WTC11 (cell line): Measurements from ENCODE around the gene GALNT5. TPM values are rescaled to one million over a fixed set of nuclear protein-coding genes. Genes with fewer than 3 reads are reported as not detected.
"Not testable (repeated sequence)": the region's sequence is repeated elsewhere in the genome, so short reads cannot be mapped to it uniquely, and the experiment has no call there.

Experiments
- ATAC-seq: fragments of 200-7000 bp; cut with Tn5 transposase; 2 replicates; pipeline ENCODE4 v1.10.0; 2021; ENCODE audit warnings: mild to moderate bottlenecking, moderate library complexity
- CTCF ChIA-PET: fragments of 300-600 bp; sonication (Branson Sonifier 250); formaldehyde crosslinking; loops from one replicate; lab custom pipeline; 2021; ENCODE audit warnings: antibody characterized with exemption; lab: Charles Lee
- POLR2A ChIA-PET: fragments of 350-600 bp; sonication (Branson Sonifier 250); formaldehyde crosslinking; loops from one replicate; lab custom pipeline; 2021; ENCODE audit warnings: antibody characterized with exemption; lab: Charles Lee
- DNase-seq: peaks from one replicate; pipeline ENCODE4 v3.0.0; 2021; ENCODE audit warnings: low spot score
- H3K27ac Mint-ChIP-seq: 2 replicates; pipeline ENCODE4 v1.8.0; 2021; ENCODE audit warnings: mixed read lengths
- H3K27me3 Mint-ChIP-seq: 2 replicates; pipeline ENCODE4 v1.8.0; 2021; ENCODE audit warnings: low read depth, mild to moderate bottlenecking, moderate library complexity, mixed read lengths
- H3K36me3 Mint-ChIP-seq: 2 replicates; pipeline ENCODE4 v1.8.0; 2021; ENCODE audit warnings: mixed read lengths
- H3K4me1 Mint-ChIP-seq: 2 replicates; pipeline ENCODE4 v1.8.0; 2022; ENCODE audit warnings: mixed read lengths
- H3K4me3 Mint-ChIP-seq: 2 replicates; pipeline ENCODE4 v1.8.0; 2021; ENCODE audit warnings: mild to moderate bottlenecking, moderate library complexity, mixed read lengths
- H3K9me3 Mint-ChIP-seq: 2 replicates; pipeline ENCODE4 v1.8.0; 2021; ENCODE audit warnings: mixed read lengths
- ATF1 ChIP-seq: sonication (generic); formaldehyde crosslinking; IDR thresholded peaks from 2 replicates; pipeline ENCODE4 v1.8.1; 2023; ENCODE audit warnings: mild to moderate bottlenecking, moderate library complexity, missing genetic modification reagents
- CTCF ChIP-seq: fragments of 200-600 bp; IDR thresholded peaks from 2 replicates; pipeline ENCODE4 v1.8.0; 2022; ENCODE audit warnings: antibody characterized with exemption
- ELF4 ChIP-seq: sonication (generic); formaldehyde crosslinking; IDR thresholded peaks from 2 replicates; pipeline ENCODE4 v1.8.1; 2022; ENCODE audit warnings: low read depth, mild to moderate bottlenecking, moderate library complexity, missing genetic modification reagents
- JUN ChIP-seq: sonication (generic); formaldehyde crosslinking; IDR thresholded peaks from 2 replicates; pipeline ENCODE4 v1.8.0; 2023; ENCODE audit warnings: mild to moderate bottlenecking, missing genetic modification reagents
- MXD4 ChIP-seq: fragments of 250-450 bp; sonication (Bioruptor Pico); IDR thresholded peaks from 2 replicates; pipeline ENCODE4 v1.8.0; 2021; ENCODE audit warnings: mild to moderate bottlenecking, moderate library complexity, borderline replicate concordance
- MYBL2 ChIP-seq: sonication (generic); formaldehyde crosslinking; IDR thresholded peaks from 2 replicates; pipeline ENCODE4 v1.8.1; 2023; ENCODE audit warnings: mild to moderate bottlenecking, moderate library complexity, missing genetic modification reagents
- PRRX2 ChIP-seq: fragments of 250-450 bp; sonication (Bioruptor Pico); IDR thresholded peaks from 2 replicates; pipeline ENCODE4 v1.8.0; 2021; ENCODE audit warnings: mild to moderate bottlenecking
- SOX15 ChIP-seq: fragments of 250-450 bp; sonication (Bioruptor Pico); IDR thresholded peaks from 2 replicates; pipeline ENCODE4 v1.9.0; 2021; ENCODE audit warnings: mild to moderate bottlenecking
- TEAD1 ChIP-seq: sonication (generic); formaldehyde crosslinking; IDR thresholded peaks from 2 replicates; pipeline ENCODE4 v1.8.0; 2022; ENCODE audit warnings: mild to moderate bottlenecking, missing genetic modification reagents
- TP53 ChIP-seq: sonication (generic); formaldehyde crosslinking; IDR thresholded peaks from 2 replicates; pipeline ENCODE4 v1.8.1; 2023; ENCODE audit warnings: mild to moderate bottlenecking, missing genetic modification reagents
- ZMAT4 ChIP-seq: fragments of 250-450 bp; sonication (Bioruptor Pico); IDR thresholded peaks from 2 replicates; pipeline ENCODE4 v1.9.0; 2021; ENCODE audit warnings: mild to moderate bottlenecking
- ZNF219 ChIP-seq: sonication (generic); formaldehyde crosslinking; IDR thresholded peaks from 2 replicates; pipeline ENCODE4 v1.8.0; 2023; ENCODE audit warnings: missing genetic modification reagents, mild to moderate bottlenecking, borderline replicate concordance
- total RNA-seq: library from RNA; stranded (reverse); gene quantifications from 3 replicates; pipeline ENCODE4 v1.2.3, GENCODE V29; 2021
- TF ChIP-seq, protein P1 (sequence below): sonication (generic); formaldehyde crosslinking; IDR thresholded peaks from 2 replicates; pipeline ENCODE4 v1.8.0; 2022; ENCODE audit warnings: mild to moderate bottlenecking, missing genetic modification reagents
- TF ChIP-seq, protein P2 (sequence below): sonication (generic); formaldehyde crosslinking; IDR thresholded peaks from 2 replicates; pipeline ENCODE4 v1.8.0; 2022; ENCODE audit warnings: mild to moderate bottlenecking, missing genetic modification reagents
- TF ChIP-seq, protein P3 (sequence below): sonication (generic); formaldehyde crosslinking; IDR thresholded peaks from 2 replicates; pipeline ENCODE4 v1.8.1; 2023; ENCODE audit warnings: mild to moderate bottlenecking, missing genetic modification reagents
- TF ChIP-seq, protein P4 (sequence below): sonication (generic); formaldehyde crosslinking; IDR thresholded peaks from 2 replicates; pipeline ENCODE4 v1.8.1; 2022; ENCODE audit warnings: missing genetic modification reagents, borderline replicate concordance
- TF ChIP-seq, protein P5 (sequence below): sonication (generic); formaldehyde crosslinking; conservative IDR thresholded peaks from 2 replicates; pipeline ENCODE4 v1.8.1; 2022; ENCODE audit warnings: mild to moderate bottlenecking, missing genetic modification reagents

The GALNT5 gene
- total RNA-seq, 1 experiment from 2014 or later: 0.17 TPM

DNA sequence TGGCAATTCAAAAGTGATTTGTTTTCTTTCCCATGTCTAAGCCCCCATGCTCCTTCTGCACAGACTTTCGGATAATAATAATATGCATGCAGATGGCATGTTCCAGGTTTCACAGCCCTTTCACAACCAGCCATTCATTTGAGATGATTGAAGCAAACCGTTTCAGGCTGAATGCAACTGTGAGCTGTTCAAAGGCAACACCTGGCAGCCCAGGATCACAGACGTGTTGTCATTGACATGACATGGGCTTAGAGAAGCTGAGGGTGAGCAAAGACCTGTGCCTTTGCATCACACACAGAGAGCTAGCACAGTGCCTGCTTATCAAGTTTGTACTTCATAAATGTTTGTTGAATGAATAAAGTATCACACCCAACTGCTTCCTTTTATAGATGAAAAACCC is 80.5 kb downstream of the GALNT5 start (continued):
- no peak for TF ChIP-seq ZMAT4 (CRISPR knock-in tag)
- TF ChIP-seq, protein P1, sequence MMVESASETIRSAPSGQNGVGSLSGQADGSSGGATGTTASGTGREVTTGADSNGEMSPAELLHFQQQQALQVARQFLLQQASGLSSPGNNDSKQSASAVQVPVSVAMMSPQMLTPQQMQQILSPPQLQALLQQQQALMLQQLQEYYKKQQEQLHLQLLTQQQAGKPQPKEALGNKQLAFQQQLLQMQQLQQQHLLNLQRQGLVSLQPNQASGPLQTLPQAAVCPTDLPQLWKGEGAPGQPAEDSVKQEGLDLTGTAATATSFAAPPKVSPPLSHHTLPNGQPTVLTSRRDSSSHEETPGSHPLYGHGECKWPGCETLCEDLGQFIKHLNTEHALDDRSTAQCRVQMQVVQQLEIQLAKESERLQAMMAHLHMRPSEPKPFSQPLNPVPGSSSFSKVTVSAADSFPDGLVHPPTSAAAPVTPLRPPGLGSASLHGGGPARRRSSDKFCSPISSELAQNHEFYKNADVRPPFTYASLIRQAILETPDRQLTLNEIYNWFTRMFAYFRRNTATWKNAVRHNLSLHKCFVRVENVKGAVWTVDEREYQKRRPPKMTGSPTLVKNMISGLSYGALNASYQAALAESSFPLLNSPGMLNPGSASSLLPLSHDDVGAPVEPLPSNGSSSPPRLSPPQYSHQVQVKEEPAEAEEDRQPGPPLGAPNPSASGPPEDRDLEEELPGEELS (CRISPR knock-in tag): no peak
- TF ChIP-seq TP53 (CRISPR knock-in tag): no peak

DNA sequence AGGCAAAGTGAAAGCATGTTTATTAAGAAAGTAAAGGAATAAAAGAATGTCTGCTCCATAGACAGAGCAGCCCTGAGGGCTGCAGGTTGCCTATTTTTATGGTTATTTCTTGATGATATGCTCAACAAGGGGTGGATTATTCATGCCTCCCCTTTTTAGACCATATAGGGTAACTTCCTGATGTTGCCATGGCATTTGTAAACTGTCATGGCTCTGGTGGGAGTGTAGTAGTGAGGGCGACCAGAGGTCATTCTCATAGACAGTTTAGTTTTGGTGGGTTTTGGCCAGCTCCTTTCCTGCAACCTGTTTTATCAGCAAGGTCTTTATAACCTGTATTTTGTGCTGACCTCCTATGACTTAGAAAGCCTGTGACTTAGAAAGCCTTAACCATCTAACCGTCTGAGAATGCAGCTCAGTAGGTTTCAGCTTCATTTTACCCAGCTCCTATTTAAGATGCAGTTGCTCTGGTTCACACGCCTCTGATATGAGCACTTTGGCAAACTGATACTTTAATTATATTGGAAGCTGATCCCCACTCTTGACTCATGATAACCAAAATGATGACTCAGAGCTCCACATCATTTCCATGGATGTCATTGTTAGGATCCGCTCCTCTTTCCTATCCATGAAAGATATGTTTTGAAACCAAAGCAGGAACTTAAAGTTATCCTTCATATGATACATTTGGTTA is 82.6 kb downstream of the GALNT5 start:
- ATAC-seq (peak; percentile 72), DNase-seq (no peak)
- TF ChIP-seq CTCF: no peak
- TF ChIP-seq JUN (CRISPR knock-in tag): no peak
- TF ChIP-seq ATF1 (CRISPR knock-in tag): no peak
- TF ChIP-seq, protein P2, sequence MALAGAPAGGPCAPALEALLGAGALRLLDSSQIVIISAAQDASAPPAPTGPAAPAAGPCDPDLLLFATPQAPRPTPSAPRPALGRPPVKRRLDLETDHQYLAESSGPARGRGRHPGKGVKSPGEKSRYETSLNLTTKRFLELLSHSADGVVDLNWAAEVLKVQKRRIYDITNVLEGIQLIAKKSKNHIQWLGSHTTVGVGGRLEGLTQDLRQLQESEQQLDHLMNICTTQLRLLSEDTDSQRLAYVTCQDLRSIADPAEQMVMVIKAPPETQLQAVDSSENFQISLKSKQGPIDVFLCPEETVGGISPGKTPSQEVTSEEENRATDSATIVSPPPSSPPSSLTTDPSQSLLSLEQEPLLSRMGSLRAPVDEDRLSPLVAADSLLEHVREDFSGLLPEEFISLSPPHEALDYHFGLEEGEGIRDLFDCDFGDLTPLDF (CRISPR knock-in tag): no peak
- TF ChIP-seq, protein P3, sequence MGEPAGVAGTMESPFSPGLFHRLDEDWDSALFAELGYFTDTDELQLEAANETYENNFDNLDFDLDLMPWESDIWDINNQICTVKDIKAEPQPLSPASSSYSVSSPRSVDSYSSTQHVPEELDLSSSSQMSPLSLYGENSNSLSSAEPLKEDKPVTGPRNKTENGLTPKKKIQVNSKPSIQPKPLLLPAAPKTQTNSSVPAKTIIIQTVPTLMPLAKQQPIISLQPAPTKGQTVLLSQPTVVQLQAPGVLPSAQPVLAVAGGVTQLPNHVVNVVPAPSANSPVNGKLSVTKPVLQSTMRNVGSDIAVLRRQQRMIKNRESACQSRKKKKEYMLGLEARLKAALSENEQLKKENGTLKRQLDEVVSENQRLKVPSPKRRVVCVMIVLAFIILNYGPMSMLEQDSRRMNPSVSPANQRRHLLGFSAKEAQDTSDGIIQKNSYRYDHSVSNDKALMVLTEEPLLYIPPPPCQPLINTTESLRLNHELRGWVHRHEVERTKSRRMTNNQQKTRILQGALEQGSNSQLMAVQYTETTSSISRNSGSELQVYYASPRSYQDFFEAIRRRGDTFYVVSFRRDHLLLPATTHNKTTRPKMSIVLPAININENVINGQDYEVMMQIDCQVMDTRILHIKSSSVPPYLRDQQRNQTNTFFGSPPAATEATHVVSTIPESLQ (CRISPR knock-in tag): no peak
- TF ChIP-seq ZNF219 (CRISPR knock-in tag): no peak
- TF ChIP-seq, protein P4, sequence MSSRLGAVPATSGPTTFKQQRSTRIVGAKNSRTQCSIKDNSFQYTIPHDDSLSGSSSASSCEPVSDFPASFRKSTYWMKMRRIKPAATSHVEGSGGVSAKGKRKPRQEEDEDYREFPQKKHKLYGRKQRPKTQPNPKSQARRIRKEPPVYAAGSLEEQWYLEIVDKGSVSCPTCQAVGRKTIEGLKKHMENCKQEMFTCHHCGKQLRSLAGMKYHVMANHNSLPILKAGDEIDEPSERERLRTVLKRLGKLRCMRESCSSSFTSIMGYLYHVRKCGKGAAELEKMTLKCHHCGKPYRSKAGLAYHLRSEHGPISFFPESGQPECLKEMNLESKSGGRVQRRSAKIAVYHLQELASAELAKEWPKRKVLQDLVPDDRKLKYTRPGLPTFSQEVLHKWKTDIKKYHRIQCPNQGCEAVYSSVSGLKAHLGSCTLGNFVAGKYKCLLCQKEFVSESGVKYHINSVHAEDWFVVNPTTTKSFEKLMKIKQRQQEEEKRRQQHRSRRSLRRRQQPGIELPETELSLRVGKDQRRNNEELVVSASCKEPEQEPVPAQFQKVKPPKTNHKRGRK (CRISPR knock-in tag): no peak
- TF ChIP-seq TEAD1: no peak
- TF ChIP-seq PRRX2 (CRISPR knock-in tag): no peak
- TF ChIP-seq SOX15 (CRISPR knock-in tag): no peak
- TF ChIP-seq MXD4 (CRISPR knock-in tag): no peak
- no peak for TF ChIP-seq ELF4 (CRISPR knock-in tag)
- TF ChIP-seq, protein P5, sequence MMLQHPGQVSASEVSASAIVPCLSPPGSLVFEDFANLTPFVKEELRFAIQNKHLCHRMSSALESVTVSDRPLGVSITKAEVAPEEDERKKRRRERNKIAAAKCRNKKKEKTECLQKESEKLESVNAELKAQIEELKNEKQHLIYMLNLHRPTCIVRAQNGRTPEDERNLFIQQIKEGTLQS (CRISPR knock-in tag): no peak
- no peak for TF ChIP-seq MYBL2 (CRISPR knock-in tag)
- no peak overlapping the region for H3K27ac Mint-ChIP-seq
- no peak overlapping the region for H3K4me3 Mint-ChIP-seq
- ChIA-PET CTCF (interaction anchor here (1.2 kb wide), 1 partner anchor 13 kb away, joined by 9 read pairs; no protein-coding TSS in a partner anchor), POLR2A (no interaction called here)
- peaks cover 8% of the 10 kb centered on the region; the same call in 1 of the 2 replicates for H3K27me3 Mint-ChIP-seq
- peaks cover 44% of the 10 kb centered on the region for H3K9me3 Mint-ChIP-seq
- H3K4me1 Mint-ChIP-seq: peaks cover 17% of the 10 kb centered on the region
- H3K36me3 Mint-ChIP-seq: peaks cover 43% of the 10 kb centered on the region

DNA sequence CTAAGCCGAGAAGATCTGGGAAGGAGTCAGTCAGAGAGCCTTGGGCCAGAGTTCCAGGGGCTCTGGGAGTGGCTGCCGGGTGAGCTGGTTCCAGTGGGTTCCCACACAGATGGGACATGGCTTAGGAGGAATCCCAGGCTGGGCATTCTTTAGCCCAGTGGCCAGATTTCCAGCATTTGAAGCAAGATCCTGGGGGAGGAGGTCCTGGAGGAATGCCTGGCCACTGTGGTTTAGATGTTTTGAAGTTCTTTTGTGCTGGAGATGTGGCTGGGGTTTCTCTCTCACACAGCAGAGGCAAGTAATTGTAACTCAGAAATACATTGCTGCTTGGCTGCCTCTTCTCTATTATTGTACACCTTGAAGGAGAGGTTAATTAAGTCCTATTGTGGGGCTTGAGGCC is 83.9 kb downstream of the GALNT5 start:
- CTCF ChIA-PET, POLR2A ChIA-PET, H3K4me3 Mint-ChIP-seq, ATAC-seq, H3K27ac Mint-ChIP-seq, DNase-seq: not testable (repeated sequence)
- H3K4me1 Mint-ChIP-seq: peaks cover 30% of the 10 kb centered on the region
- peaks cover 50% of the 10 kb centered on the region for H3K9me3 Mint-ChIP-seq
- H3K27me3 Mint-ChIP-seq: peaks cover 10% of the 10 kb centered on the region; the same call in 1 of the 2 replicates
- H3K36me3 Mint-ChIP-seq: peaks cover 49% of the 10 kb centered on the region
